ENCODE results near the gene RGS3. TPM values are rescaled to one million over a fixed set of nuclear protein-coding genes. Genes with fewer than 3 reads are reported as not detected.
A peak's percentile ranks its signal among the peaks of the same experiment; 100 is the strongest.

The RGS3 gene
- total RNA-seq, 1 donor from 2014 or later = 26.3 TPM

DNA sequence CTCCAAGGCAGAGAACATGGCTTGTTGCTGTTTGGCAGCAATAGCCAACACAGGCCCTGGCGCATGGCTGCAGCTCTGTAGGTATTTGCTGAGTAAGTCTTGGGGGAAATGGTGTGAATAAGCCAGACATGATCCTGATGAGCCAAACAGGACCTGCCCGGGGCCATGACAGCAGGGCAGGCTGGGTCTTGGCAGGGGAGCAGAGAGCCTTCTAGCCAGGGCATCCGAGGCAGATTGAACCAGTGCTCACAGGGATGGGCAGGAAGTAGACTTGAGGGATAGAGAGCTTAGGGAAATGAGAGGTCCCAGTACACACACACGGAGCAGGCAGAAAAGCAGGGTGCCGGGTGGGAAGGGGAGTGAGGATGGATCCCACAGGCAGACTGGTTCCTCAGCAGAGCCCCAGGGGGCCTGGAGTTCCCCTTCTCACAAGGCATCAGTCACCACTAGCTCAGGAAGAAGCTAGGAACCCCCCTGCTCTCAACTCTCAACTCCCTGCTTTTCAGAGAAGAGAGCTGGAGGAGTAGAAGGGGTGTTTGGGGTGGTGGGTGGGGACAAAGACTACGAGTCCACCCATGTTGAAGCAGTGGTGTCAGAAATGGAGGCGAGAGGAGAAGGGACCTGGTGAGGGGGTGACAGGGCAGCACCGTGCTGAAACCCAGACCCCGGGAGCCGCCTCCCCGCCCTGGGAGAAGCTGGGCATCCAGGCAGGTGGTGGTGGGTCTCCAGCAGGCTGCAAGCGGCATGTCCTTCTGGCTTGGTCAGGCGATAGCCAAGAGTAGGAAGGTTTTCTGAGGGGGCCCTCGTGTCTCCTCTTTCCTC lies 111.1 kb downstream of the RGS3 start:
- H3K27ac Mint-ChIP-seq = no peak overlapping the region
- DNase-seq (ENCODE audit: low spot score in 2 of 2, unreplicated experiment in 2 of 2) = no peak
- H3K36me3 Mint-ChIP-seq = peaks cover 3% of the 10 kb centered on the region
- peaks cover 4% of the 10 kb centered on the region for H3K4me1 Mint-ChIP-seq
- H3K27me3 Mint-ChIP-seq (ENCODE audit: low read depth) = no peaks in the 10 kb centered on the region
- TF ChIP-seq, protein P1, sequence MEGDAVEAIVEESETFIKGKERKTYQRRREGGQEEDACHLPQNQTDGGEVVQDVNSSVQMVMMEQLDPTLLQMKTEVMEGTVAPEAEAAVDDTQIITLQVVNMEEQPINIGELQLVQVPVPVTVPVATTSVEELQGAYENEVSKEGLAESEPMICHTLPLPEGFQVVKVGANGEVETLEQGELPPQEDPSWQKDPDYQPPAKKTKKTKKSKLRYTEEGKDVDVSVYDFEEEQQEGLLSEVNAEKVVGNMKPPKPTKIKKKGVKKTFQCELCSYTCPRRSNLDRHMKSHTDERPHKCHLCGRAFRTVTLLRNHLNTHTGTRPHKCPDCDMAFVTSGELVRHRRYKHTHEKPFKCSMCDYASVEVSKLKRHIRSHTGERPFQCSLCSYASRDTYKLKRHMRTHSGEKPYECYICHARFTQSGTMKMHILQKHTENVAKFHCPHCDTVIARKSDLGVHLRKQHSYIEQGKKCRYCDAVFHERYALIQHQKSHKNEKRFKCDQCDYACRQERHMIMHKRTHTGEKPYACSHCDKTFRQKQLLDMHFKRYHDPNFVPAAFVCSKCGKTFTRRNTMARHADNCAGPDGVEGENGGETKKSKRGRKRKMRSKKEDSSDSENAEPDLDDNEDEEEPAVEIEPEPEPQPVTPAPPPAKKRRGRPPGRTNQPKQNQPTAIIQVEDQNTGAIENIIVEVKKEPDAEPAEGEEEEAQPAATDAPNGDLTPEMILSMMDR (IDR thresholded peaks at IDR 0.05; ENCODE audit: unreplicated experiment) = no peak
- H3K9me3 Mint-ChIP-seq = peaks cover 6% of the 10 kb centered on the region
- H3K4me3 Mint-ChIP-seq = no peak overlapping the region

DNA sequence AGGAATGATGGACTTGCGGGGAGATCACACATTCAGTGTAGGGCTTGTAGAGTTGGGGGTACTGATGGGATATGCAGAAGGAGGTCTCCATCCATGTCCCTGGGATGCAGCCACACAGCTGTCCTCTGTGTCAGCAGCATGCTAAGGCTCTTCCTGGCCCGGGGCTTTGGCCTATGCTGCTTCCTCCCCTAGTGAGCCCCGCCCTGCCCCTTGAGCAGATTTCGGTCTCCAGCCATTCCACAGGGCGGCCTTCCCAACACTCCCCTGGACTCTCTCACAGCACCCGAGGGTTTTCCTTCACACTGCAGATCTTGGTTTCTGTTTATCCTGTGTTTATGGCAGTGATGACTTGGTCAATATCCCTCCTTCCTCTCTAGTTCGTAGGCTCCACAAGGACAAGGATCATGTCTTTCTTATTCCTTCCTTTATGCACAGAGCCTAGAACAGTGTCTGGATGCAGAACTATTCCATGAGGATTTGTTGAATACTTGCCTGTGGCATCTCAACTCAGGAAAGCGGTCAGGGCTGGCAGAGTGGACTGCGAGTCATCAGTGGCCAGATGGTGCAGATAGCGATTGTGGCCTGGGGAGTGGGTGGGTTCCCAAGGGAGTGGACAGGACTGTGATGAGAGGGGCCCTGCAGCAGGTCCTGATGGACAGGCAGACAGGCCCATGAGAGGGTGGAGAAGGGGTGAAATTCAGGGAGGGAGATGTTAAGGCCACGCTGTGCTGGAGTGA lies 114.2 kb downstream of the RGS3 start:
- peaks cover 16% of the 10 kb centered on the region for H3K4me1 Mint-ChIP-seq
- no peak overlapping the region for H3K27ac Mint-ChIP-seq
- TF ChIP-seq, protein P1 (IDR thresholded peaks at IDR 0.05; ENCODE audit: unreplicated experiment) = no peak
- H3K9me3 Mint-ChIP-seq = no peaks in the 10 kb centered on the region
- no peaks in the 10 kb centered on the region for H3K36me3 Mint-ChIP-seq
- DNase-seq (ENCODE audit: low spot score in 2 of 2, unreplicated experiment in 2 of 2) = no peak
- no peaks in the 10 kb centered on the region for H3K27me3 Mint-ChIP-seq (ENCODE audit: low read depth)
- H3K4me3 Mint-ChIP-seq = no peak overlapping the region

DNA sequence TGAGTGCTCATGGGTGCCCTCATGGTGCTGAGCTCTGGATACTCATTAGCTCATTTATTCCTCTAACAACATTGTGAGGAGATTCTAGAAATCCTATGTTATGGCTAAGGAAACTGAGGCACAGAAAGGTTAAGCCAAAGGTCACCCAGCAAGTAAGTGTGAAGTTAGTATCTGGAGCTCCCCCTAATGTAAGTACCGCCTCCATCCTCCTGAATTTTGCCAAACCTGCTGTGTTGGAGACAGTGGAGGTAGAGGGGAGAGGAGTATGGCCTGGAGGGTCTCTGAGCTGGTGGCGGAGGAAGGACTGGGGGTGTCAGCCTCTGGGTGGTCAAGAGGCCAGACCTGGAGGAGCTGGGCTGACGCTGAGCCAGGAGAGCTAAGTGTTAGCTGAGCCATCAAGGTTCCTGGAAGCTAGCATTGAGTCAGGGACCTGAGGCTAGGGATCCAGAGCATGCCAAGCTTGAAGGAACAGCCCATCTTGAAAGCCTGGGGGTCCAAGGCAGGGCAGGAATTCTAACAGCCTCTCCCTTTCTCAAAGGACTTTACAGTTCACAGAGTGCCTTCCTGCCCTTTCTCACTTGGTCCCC lies 114.8 kb downstream of the RGS3 start:
- Mint-ChIP-seq H3K36me3 (no peaks in the 10 kb centered on the region), H3K27me3 (ENCODE audit: low read depth) (no peaks in the 10 kb centered on the region), H3K4me3 (no peak overlapping the region), H3K27ac (no peak overlapping the region), H3K4me1 (peaks cover 16% of the 10 kb centered on the region), H3K9me3 (no peaks in the 10 kb centered on the region)
- no peak for DNase-seq (ENCODE audit: low spot score in 2 of 2, unreplicated experiment in 2 of 2)
- TF ChIP-seq, protein P1 (IDR thresholded peaks at IDR 0.05; ENCODE audit: unreplicated experiment) = no peak

DNA sequence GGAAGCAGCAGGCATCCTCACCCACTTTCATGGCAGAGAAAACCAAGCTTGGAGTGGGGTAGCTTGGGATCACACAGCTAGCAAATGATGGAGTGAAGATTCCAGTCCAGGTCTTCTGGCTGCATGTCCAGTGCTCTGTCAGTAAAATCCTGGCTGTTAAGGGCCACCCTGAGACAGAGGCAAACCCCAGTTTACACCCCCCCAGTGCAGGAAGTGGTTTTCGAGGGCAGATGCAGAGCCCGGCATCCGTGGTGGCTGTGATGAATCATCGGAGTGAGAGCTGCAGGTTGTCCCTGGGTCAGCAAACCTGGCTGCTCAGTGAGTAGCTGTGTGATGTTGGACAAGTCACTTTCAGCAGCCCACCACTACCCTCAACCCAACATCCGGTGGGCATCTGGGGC lies 115.4 kb downstream of the RGS3 start:
- no peaks in the 10 kb centered on the region for H3K36me3 Mint-ChIP-seq
- DNase-seq (ENCODE audit: low spot score in 2 of 2, unreplicated experiment in 2 of 2) = no peak
- H3K27ac Mint-ChIP-seq = no peak overlapping the region
- TF ChIP-seq, protein P1 (IDR thresholded peaks at IDR 0.05; ENCODE audit: unreplicated experiment) = no peak
- H3K27me3 Mint-ChIP-seq (ENCODE audit: low read depth) = no peaks in the 10 kb centered on the region
- no peak overlapping the region for H3K4me3 Mint-ChIP-seq
- no peaks in the 10 kb centered on the region for H3K9me3 Mint-ChIP-seq
- H3K4me1 Mint-ChIP-seq = peaks cover 16% of the 10 kb centered on the region

DNA sequence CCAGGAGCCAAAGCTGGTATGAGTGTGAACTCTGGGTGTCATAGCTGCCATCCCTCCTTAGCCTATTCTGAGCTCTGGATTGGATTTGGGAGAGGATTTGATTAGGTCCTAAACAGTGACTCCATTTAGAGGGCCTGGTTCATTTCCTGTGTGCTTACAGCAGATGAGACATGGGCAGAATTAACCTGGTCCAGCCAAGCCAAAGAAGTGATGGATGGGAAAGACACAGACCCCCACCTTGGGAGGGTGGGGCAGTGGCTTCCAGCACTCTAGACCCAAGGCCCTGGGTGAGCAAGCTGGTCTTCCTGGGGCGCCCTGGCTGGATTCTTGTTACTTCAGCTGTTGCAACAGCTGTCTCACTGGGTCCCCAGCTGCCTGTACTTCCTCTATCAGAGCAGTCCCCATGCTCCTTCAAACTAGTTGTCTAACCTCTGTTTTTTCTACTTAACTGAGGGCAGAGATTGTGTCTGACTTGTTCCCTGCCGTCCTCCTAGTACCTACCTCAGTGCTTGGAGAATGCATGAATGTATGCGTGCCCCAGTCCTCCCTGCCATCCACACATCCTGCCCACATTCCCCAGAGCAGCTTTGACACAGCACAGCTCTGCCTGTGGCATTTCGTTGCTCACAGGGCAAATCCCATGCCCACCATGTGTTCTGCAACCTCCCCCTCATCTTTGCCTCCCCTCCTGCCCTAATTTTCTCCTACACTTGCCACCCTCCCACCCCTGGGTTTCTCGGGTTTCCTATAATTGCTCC lies 115.9 kb downstream of the RGS3 start:
- H3K4me3 Mint-ChIP-seq = no peak overlapping the region
- H3K27ac Mint-ChIP-seq = peak overlapping the region; percentile 19
- TF ChIP-seq, protein P1 (IDR thresholded peaks at IDR 0.05; ENCODE audit: unreplicated experiment) = no peak
- no peaks in the 10 kb centered on the region for H3K27me3 Mint-ChIP-seq (ENCODE audit: low read depth)
- H3K36me3 Mint-ChIP-seq = no peaks in the 10 kb centered on the region
- H3K9me3 Mint-ChIP-seq = no peaks in the 10 kb centered on the region
- H3K4me1 Mint-ChIP-seq = peaks cover 16% of the 10 kb centered on the region
- no peak for DNase-seq (ENCODE audit: low spot score in 2 of 2, unreplicated experiment in 2 of 2)
